OCI-LY1 (cell line): ENCODE measurements around the gene ZNF654.
A peak's percentile ranks its signal among the peaks of the same experiment; 100 is the strongest.

Experiments used
- H2AFZ ChIP-seq: fragments of 200-600 bp; sonication (generic), shearing (Covaris generic); 2 replicates; pipeline ENCODE4 v1.6.0; 2014; ENCODE audit warnings: antibody characterized with exemption, mild to moderate bottlenecking, low read length
- H3F3A ChIP-seq: fragments of 200-600 bp; sonication (generic), shearing (Covaris generic); 2 replicates; pipeline ENCODE4 v1.6.0; 2014; ENCODE audit warnings: mild to moderate bottlenecking, antibody characterized with exemption, low read length, moderate library complexity; ENCODE audit not compliant: insufficient read depth
- H3K27ac ChIP-seq: fragments of 200-600 bp; sonication (generic); 2 replicates; pipeline ENCODE4 v1.5.1; 2014; ENCODE audit warnings: low read length, mixed run types, mild to moderate bottlenecking, low read depth; ENCODE audit not compliant: poor library complexity, severe bottlenecking
- H3K27me3 ChIP-seq: fragments of 200-600 bp; sonication (generic); 2 replicates; pipeline ENCODE4 v1.6.0; 2014; ENCODE audit warnings: antibody characterized with exemption, mild to moderate bottlenecking, low read length, moderate library complexity; ENCODE audit not compliant: insufficient read depth
- H3K36me3 ChIP-seq: fragments of 200-600 bp; sonication (generic); 2 replicates; pipeline ENCODE4 v1.6.1; 2014; ENCODE audit warnings: mild to moderate bottlenecking, antibody characterized with exemption, low read length, moderate library complexity, mixed read lengths; ENCODE audit not compliant: insufficient read depth
- H3K4me1 ChIP-seq: fragments of 200-600 bp; sonication (generic); 2 replicates; pipeline ENCODE4 v1.5.1; 2014; ENCODE audit warnings: mild to moderate bottlenecking, low read length, moderate library complexity; ENCODE audit not compliant: insufficient read depth, severe bottlenecking
- H3K4me2 ChIP-seq: fragments of 200-600 bp; sonication (generic), shearing (Covaris generic); 2 replicates; pipeline ENCODE4 v1.6.1; 2014; ENCODE audit warnings: low read length
- H3K4me3 ChIP-seq: fragments of 200-600 bp; sonication (generic); 2 replicates; pipeline ENCODE4 v1.5.1; 2014; ENCODE audit warnings: low read length, low read depth, mild to moderate bottlenecking, mixed read lengths; ENCODE audit not compliant: poor library complexity, severe bottlenecking
- H3K79me2 ChIP-seq: fragments of 200-600 bp; shearing (Covaris generic); 2 replicates; pipeline ENCODE4 v1.6.1; 2016; ENCODE audit warnings: mixed run types, low read length, mixed read lengths; ENCODE audit not compliant: insufficient read depth
- H3K9ac ChIP-seq: fragments of 200-600 bp; sonication (generic), shearing (Covaris generic); 2 replicates; pipeline ENCODE4 v1.6.1; 2014; ENCODE audit warnings: mild to moderate bottlenecking, low read length, mixed read lengths
- H3K9me2 ChIP-seq: fragments of 200-600 bp; sonication (generic), shearing (Covaris generic); 2 replicates; pipeline ENCODE4 v1.6.1; 2014; ENCODE audit warnings: low read depth, mild to moderate bottlenecking, low read length, mixed read lengths
- H3K9me3 ChIP-seq: fragments of 200-600 bp; shearing (Covaris generic); 2 replicates; pipeline ENCODE4 v1.6.1; 2014; ENCODE audit warnings: low read length, mixed read lengths
- H4K20me1 ChIP-seq: fragments of 200-600 bp; sonication (generic), shearing (Covaris generic); 2 replicates; pipeline ENCODE4 v1.6.0; 2016; ENCODE audit warnings: mild to moderate bottlenecking, low read length; ENCODE audit not compliant: insufficient read depth
- EZH2 ChIP-seq: fragments of 200-600 bp; sonication (generic), shearing (Covaris generic); IDR thresholded peaks from 2 replicates; pipeline ENCODE4 v1.8.0; 2017; ENCODE audit warnings: borderline replicate concordance, mixed run types, mild to moderate bottlenecking, antibody characterized with exemption, low read length, moderate library complexity, mixed read lengths
- TF ChIP-seq, protein P1 (sequence below): fragments of 200-600 bp; sonication (generic), shearing (Covaris generic); IDR thresholded peaks from 2 replicates; pipeline ENCODE4 v1.5.1; 2017; ENCODE audit warnings: mild to moderate bottlenecking, antibody characterized with exemption, low read length, moderate library complexity, mixed read lengths

ZNF654 gene

DNA sequence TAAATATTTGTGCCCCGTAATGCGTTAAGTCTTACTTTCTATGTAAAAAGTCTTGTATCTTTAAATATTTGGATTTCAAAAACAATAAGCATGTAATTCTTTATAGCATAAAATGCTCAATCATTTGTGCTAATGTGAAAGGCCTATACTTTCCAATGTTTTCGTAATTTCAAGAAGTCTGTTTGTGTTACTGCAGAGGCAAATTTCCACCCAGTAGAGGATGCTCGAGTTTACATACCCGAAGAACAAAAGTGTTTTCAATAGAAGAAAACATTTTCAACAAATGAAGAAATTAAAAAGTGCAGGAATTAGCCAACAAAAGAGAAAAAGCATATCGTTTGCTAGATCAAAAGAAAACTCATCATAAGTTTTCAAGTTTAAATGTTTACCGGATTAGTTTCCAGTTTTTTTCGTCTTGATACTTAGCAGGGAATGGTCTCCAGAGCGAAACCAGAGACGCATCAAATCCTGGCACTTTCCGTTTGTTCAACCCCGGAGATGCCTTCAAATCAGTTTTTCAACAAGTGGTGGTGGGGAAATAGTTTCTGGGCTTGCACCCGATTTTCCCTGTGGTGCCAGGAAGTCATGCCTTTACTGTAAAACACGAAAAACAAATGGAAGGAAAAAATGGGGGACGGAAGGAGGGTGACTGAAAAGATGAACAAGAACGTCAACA lies 1.3 kb upstream of the ZNF654 start:
- Histone ChIP-seq H3K79me2 (peaks cover 43% of the 10 kb centered on the region), H3K9me3 (no peaks in the 10 kb centered on the region), H3F3A (no peaks in the 10 kb centered on the region), H4K20me1 (no peaks in the 10 kb centered on the region), H2AFZ (no peak overlapping the region), H3K9ac (peak overlapping the region; percentile 62), H3K4me3 (peak overlapping the region; percentile 80), H3K9me2 (no peaks in the 10 kb centered on the region), H3K36me3 (peaks cover 37% of the 10 kb centered on the region), H3K4me2 (peak overlapping the region; percentile 97), H3K4me1 (peaks cover 36% of the 10 kb centered on the region), H3K27ac (peak overlapping the region; percentile 59), H3K27me3 (no peaks in the 10 kb centered on the region)
- TF ChIP-seq EZH2: no peak
- TF ChIP-seq, protein P1, sequence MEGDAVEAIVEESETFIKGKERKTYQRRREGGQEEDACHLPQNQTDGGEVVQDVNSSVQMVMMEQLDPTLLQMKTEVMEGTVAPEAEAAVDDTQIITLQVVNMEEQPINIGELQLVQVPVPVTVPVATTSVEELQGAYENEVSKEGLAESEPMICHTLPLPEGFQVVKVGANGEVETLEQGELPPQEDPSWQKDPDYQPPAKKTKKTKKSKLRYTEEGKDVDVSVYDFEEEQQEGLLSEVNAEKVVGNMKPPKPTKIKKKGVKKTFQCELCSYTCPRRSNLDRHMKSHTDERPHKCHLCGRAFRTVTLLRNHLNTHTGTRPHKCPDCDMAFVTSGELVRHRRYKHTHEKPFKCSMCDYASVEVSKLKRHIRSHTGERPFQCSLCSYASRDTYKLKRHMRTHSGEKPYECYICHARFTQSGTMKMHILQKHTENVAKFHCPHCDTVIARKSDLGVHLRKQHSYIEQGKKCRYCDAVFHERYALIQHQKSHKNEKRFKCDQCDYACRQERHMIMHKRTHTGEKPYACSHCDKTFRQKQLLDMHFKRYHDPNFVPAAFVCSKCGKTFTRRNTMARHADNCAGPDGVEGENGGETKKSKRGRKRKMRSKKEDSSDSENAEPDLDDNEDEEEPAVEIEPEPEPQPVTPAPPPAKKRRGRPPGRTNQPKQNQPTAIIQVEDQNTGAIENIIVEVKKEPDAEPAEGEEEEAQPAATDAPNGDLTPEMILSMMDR: peak; percentile 26; the same call in 1 of the 2 replicates

- H3K9me2 ChIP-seq: no peaks in the 10 kb centered on the region
- peaks cover 48% of the 10 kb centered on the region for H3K79me2 ChIP-seq
- H3K36me3 ChIP-seq: peaks cover 37% of the 10 kb centered on the region
- H3K27me3 ChIP-seq: no peaks in the 10 kb centered on the region
- H3F3A ChIP-seq: no peaks in the 10 kb centered on the region
- peak overlapping the region; percentile 80 for H3K4me3 ChIP-seq
- H3K9me3 ChIP-seq: no peaks in the 10 kb centered on the region
- peak overlapping the region; percentile 97 for H3K4me2 ChIP-seq
- no peak for TF ChIP-seq EZH2
- TF ChIP-seq, protein P1: no peak
- H3K9ac ChIP-seq: peak overlapping the region; percentile 62
- H4K20me1 ChIP-seq: no peaks in the 10 kb centered on the region
- H3K27ac ChIP-seq: peak overlapping the region; percentile 59
- no peak overlapping the region for H2AFZ ChIP-seq
- peaks cover 36% of the 10 kb centered on the region for H3K4me1 ChIP-seq
Measured at GRCh38 chr3:88058306-88058580, 812 bp upstream of the ZNF654 start.

GRCh38 chr3:88059380-88060170 lies 520 bp downstream of the ZNF654 start:
- Histone ChIP-seq H3F3A (no peaks in the 10 kb centered on the region), H3K4me1 (peaks cover 36% of the 10 kb centered on the region), H3K79me2 (peaks cover 61% of the 10 kb centered on the region), H3K9ac (peak overlapping the region; percentile 74), H4K20me1 (no peaks in the 10 kb centered on the region), H3K4me2 (peak overlapping the region; percentile 72), H3K4me3 (peak overlapping the region; percentile 80), H3K27ac (peak overlapping the region; percentile 8), H3K9me3 (0 out of 2 replicates have a peak, but pooled peaks cover 1% of the 10 kb centered on the region), H2AFZ (no peak overlapping the region), H3K27me3 (no peaks in the 10 kb centered on the region), H3K36me3 (peaks cover 36% of the 10 kb centered on the region), H3K9me2 (no peaks in the 10 kb centered on the region)
- TF ChIP-seq, protein P1: no peak
- TF ChIP-seq EZH2: no peak
